Astrocyte of the cerebellum (primary cell): ENCODE results near the gene HK1.

ENCODE experiments used
- DNase-seq: peaks from one replicate; pipeline ENCODE4 v3.0.0-alpha.2; 2011; ENCODE audit warnings: low read depth
- H3K4me3 ChIP-seq: 2 replicates; pipeline ENCODE4 v1.5.1; 2011; ENCODE audit warnings: mild to moderate bottlenecking, low read depth, low read length, moderate library complexity
- in situ Hi-C: cut with HindIII; loops from 2 replicates; pipeline ENCODE4 v1.10.0; 2017; ENCODE audit warnings: low sequenced_read_pairs
- TF ChIP-seq, protein P1 (sequence below): IDR thresholded peaks from 2 replicates; pipeline ENCODE4 v1.5.1; 2012; ENCODE audit warnings: low read length, low read depth, moderate library complexity, mild to moderate bottlenecking; ENCODE audit errors: missing control alignments

The HK1 gene

DNA sequence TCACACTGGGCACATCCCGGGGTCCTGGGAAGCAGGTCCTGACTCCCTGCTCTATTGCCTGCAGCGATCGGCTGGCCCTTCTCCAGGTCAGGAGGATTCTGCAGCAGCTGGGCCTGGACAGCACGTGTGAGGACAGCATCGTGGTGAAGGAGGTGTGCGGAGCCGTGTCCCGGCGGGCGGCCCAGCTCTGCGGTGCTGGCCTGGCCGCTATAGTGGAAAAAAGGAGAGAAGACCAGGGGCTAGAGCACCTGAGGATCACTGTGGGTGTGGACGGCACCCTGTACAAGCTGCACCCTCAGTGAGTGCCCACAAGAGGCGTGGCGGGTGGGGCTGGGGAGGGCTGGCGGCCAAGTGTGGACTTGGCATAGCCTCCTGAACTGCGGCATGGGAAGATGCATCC, 12.8 kb upstream of the HK1 start:
- in situ Hi-C loops = no loop called here

DNA sequence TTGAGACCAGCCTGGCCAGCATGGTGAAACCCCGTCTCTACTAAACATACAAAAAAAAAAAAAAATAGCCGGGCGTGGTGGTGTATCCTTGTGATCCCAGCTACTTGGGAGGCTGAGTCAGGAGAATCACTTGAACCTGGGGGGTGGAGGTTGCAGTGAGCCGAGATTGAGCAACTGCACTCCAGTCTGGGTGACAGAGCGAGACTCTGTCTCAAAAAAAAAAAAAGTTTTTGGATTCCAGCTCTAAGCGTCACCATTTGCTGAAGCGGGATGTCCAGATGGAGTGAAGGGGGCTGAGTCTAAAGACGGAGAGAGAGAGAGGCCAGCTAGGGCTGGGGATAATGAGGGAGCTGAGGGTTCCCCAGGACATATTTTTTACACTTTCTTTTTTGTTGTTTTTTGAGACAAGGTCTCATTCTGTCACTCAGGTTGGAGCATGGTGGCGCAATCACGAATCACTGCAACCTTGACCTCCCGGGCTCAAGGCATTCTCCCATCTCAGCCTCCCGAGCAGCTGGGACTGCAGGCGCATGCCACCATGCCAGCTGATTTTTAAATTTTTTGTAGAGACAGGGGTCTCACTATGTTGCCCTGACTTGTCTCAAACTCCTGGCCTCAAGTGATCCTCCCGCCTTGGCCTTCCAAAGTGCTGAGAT, 9.4 kb upstream of the HK1 start:
- in situ Hi-C loops = no loop called here
- TF ChIP-seq, protein P1, sequence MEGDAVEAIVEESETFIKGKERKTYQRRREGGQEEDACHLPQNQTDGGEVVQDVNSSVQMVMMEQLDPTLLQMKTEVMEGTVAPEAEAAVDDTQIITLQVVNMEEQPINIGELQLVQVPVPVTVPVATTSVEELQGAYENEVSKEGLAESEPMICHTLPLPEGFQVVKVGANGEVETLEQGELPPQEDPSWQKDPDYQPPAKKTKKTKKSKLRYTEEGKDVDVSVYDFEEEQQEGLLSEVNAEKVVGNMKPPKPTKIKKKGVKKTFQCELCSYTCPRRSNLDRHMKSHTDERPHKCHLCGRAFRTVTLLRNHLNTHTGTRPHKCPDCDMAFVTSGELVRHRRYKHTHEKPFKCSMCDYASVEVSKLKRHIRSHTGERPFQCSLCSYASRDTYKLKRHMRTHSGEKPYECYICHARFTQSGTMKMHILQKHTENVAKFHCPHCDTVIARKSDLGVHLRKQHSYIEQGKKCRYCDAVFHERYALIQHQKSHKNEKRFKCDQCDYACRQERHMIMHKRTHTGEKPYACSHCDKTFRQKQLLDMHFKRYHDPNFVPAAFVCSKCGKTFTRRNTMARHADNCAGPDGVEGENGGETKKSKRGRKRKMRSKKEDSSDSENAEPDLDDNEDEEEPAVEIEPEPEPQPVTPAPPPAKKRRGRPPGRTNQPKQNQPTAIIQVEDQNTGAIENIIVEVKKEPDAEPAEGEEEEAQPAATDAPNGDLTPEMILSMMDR = no peak
- DNase-seq = no peak
- H3K4me3 ChIP-seq = no peak overlapping the region

More for the DNA sequence above, 12.8 kb upstream of the HK1 start:
- H3K4me3 ChIP-seq = no peak overlapping the region
- no peak for DNase-seq
- TF ChIP-seq, protein P1 = no peak

DNA sequence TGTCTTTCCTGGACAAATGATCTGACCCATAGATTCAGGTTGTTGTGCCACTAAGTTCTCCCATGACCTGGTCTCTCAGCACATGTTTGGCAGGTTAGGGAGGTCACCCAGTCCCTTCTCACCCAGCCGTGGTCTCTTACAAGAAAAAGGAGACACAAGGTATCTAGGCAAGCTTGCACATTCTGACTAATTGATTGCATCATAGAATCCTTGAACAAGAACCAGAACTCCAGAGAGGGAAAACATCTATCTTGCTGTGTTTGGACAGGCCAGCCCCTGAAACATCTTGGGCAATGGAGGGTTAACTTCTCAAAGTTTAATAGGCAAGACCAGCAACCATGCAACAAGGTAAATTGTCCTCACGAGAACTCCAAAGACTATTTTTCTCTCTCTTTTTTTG, 8.5 kb upstream of the HK1 start:
- in situ Hi-C loops = no loop called here
- TF ChIP-seq, protein P1 = no peak
- no peak overlapping the region for H3K4me3 ChIP-seq
- no peak for DNase-seq

DNA sequence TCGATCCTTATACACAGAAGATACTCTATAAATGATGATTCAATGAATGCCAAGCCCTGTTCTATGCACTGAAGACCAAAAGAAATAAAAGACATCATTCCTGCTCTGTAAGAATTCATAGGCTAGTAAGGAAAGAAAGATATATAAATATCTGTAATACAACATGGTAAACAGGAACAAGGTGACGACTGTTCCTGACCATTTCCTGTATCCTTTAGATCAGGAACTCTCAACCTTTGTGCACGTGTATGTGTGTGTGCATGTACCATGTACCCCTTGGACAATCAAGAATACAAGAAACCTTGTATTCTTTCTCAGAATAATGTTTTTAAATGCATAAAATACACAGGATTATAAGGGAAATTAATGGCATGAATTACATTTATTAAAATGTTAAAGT, 7.3 kb upstream of the HK1 start:
- TF ChIP-seq, protein P1 = no peak
- H3K4me3 ChIP-seq = no peak overlapping the region
- DNase-seq = no peak
- in situ Hi-C loops = no loop called here

DNA sequence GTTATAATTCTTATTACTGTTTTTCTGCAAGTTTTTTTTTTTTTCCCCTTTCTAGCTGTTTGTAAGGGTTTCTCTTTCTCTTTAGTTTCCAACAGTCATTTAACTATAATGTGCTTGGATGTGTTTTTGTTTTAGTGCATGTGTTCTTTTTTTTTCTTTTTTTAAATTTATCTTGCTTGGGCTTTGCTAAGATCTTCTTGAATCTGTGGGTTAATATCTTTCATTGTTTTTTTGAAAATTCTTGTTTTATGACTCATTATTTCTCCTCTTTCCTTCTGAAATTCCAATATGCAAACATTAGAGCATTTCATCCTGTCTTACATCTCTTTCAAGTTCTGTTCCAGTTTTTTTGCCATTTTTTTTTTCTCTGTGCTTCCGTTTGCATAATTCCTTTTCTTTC, 5.7 kb upstream of the HK1 start:
- TF ChIP-seq, protein P1 = no peak
- in situ Hi-C loops = no loop called here
- no peak overlapping the region for H3K4me3 ChIP-seq
- no peak for DNase-seq

DNA sequence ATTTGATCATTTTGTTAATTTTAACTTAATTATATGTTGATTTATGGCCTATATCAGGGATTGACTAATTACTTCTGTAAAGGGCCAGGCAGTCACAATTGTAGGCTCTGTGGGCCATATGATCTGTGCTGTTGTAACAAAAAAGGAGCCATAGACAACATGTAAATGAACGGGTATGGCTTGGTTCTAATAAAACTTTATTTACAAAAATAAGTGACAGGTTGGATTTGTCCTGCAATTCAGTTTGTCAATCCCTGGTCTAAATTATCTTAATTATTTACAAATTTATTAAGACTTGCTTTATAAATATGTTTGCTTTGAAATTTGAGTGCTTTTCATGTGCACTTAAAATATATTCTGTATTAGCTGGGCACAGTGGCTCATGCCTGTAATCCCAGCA, 2.9 kb upstream of the HK1 start:
- no peak for DNase-seq
- in situ Hi-C loops = no loop called here
- H3K4me3 ChIP-seq = no peak overlapping the region
- TF ChIP-seq, protein P1 = no peak

DNA sequence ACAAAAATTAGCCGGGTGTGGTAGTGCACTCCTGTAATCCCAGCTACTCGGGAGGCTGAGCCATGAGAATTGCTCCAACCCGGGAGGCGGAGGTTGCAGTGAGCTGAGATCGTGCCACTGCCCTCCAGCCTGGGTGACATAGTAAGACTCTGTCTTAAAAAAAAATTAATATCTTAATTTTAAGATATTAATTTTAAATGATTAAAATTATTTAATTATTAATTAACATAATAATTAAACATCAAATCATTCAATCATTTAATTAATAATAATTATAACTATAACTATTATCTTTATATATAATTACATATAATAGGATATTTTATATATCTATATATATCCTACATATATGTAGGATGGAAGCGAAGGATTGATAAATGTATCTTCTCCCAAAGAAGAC, 1.8 kb upstream of the HK1 start:
- TF ChIP-seq, protein P1 = no peak
- no peak overlapping the region for H3K4me3 ChIP-seq
- DNase-seq = no peak
- in situ Hi-C loops = no loop called here
